A549 (cell line): Measurements from ENCODE around the gene FLYWCH1. TPM values are rescaled to one million over a fixed set of nuclear protein-coding genes. Genes with fewer than 3 reads are reported as not detected.
A peak's percentile ranks its signal among the peaks of the same experiment; 100 is the strongest.

Source experiments
- ATAC-seq, 2 experiments: fragments of 200-7000 bp in 1 of 2; fragments of >200 bp in 1 of 2; cut with Nextera tagmentation in 1 of 2; cut with Tn5 transposase in 1 of 2; 3 replicates each; pipeline versions ENCODE4 v1.8.0 to v1.9.1; 2018 to 2020; ENCODE audit warnings: mild to moderate bottlenecking in 1 of 2, moderate library complexity in 1 of 2
- CTCF ChIA-PET: fragments of 300-600 bp; sonication (Branson Sonifier 250); formaldehyde crosslinking; extraction: SDS; loops from one replicate; lab custom pipeline; 2021; ENCODE audit warnings: antibody characterized with exemption, inconsistent platforms; lab: Yijun Ruan, JAX
- POLR2A ChIA-PET: fragments of 350-600 bp; formaldehyde crosslinking; extraction: SDS; loops from one replicate; lab custom pipeline; 2021; ENCODE audit warnings: antibody characterized with exemption, inconsistent platforms; lab: Yijun Ruan, JAX
- DNase-seq, 2 experiments: peaks; one replicate each; pipeline versions ENCODE4 v3.0.0 to v3.0.0-alpha.2; 2011 to 2016; ENCODE audit warnings: low read depth in 1 of 2, low spot score in 1 of 2
- FAIRE-seq: peaks from 2 replicates; lab custom pipeline; 2011; peaks lifted over from hg19 to GRCh38; lab: Jason Lieb, UNC
- H3K27ac ChIP-seq, 2 experiments: fragments of >200 bp; sonication (Bioruptor Twin); formaldehyde crosslinking; 3 replicates each; pipeline ENCODE4 v1.5.1; 2016 to 2017
- H3K4me1 ChIP-seq: fragments of >200 bp; sonication (Bioruptor Twin); formaldehyde crosslinking; 3 replicates; pipeline ENCODE4 v1.6.1; 2016
- H3K4me2 ChIP-seq: fragments of >200 bp; sonication (Bioruptor Twin); formaldehyde crosslinking; 3 replicates; pipeline ENCODE4 v1.6.1; 2016
- H3K4me3 ChIP-seq: fragments of >200 bp; sonication (Bioruptor Twin); formaldehyde crosslinking; 3 replicates; pipeline ENCODE4 v1.5.1; 2016
- H3K9me3 ChIP-seq: fragments of >200 bp; sonication (Bioruptor Twin); formaldehyde crosslinking; 3 replicates; pipeline ENCODE4 v1.6.1; 2016
- BHLHE40 ChIP-seq: IDR thresholded peaks from 2 replicates; pipeline ENCODE4 v1.6.1; 2012; ENCODE audit warnings: low read depth, low read length, inconsistent platforms
- CHD4 ChIP-seq: fragments of 200-600 bp; sonication (generic); IDR thresholded peaks from 2 replicates; pipeline ENCODE4 v1.6.1; 2016; ENCODE audit warnings: antibody characterized with exemption, mild to moderate bottlenecking, borderline replicate concordance
- CTCF ChIP-seq: fragments of >200 bp; sonication (Bioruptor Twin); formaldehyde crosslinking; IDR thresholded peaks from 3 replicates; pipeline ENCODE4 v1.5.1; 2016
- E2F6 ChIP-seq: IDR thresholded peaks from 2 replicates; pipeline ENCODE4 v1.6.1; 2012; ENCODE audit warnings: low read depth, borderline replicate concordance
- ESRRA ChIP-seq: fragments of 150-350 bp; IDR thresholded peaks from 2 replicates; pipeline ENCODE4 v1.6.1; 2014; ENCODE audit warnings: mild to moderate bottlenecking, low read length, borderline replicate concordance
- FOSL2 ChIP-seq, 2 experiments: fragments of 450-650 bp in 1 of 2; fragments of >200 bp in 1 of 2; sonication (Bioruptor Twin) in 1 of 2; formaldehyde crosslinking; IDR thresholded peaks; 2 replicates each; pipeline versions ENCODE4 v1.5.0 to v1.6.1; 2016 to 2020; ENCODE audit warnings: mild to moderate bottlenecking in 1 of 2, moderate library complexity in 1 of 2
- HDAC2 ChIP-seq: fragments of 200-600 bp; sonication (generic); IDR thresholded peaks from 2 replicates; pipeline ENCODE4 v1.6.1; 2016
- MAFK ChIP-seq: fragments of 450-650 bp; IDR thresholded peaks from 2 replicates; pipeline ENCODE4 v1.6.1; 2014; ENCODE audit not compliant: partially characterized antibody
- PHF8 ChIP-seq: fragments of 200-600 bp; sonication (generic); IDR thresholded peaks from 2 replicates; pipeline ENCODE4 v1.6.1; 2016; ENCODE audit warnings: low read depth, mild to moderate bottlenecking, antibody characterized with exemption, moderate library complexity, borderline replicate concordance
- POLR2A ChIP-seq: IDR thresholded peaks from 2 replicates; pipeline ENCODE4 v1.6.1; 2012; ENCODE audit warnings: mild to moderate bottlenecking, low read length
- POLR2AphosphoS2 ChIP-seq: conservative IDR thresholded peaks from 2 replicates; pipeline ENCODE4 v1.6.1; 2012; ENCODE audit warnings: low read length, improper control_type of control experiment, inconsistent platforms
- RCOR1 ChIP-seq: fragments of 150-350 bp; IDR thresholded peaks from 2 replicates; pipeline ENCODE4 v1.6.1; 2014; ENCODE audit warnings: antibody characterized with exemption, low read length, low read depth
- WGBS: methylation state at CpG from one replicate; pipeline ENCODE4 v1.1.6; 2017; ENCODE audit errors: missing lambda C conversion rate; 5-methylcytosine and 5-hydroxymethylcytosine counted together
- polyA plus RNA-seq, 4 experiments: library from polyadenylated mRNA; depleted of rRNA in 3 of 4; stranded (reverse); fragments of >200 nt; fragmentation: RNase III in 1 of 4; extraction: RNeasy Plus Mini Kit Qiagen cat#74134 plus additional on column Dnase treatment in 1 of 4; gene quantifications; 2 replicates in 3 of 4; 3 replicates in 1 of 4; pipeline ENCODE4 v1.2.3, GENCODE V29; 2011 to 2017
- TF ChIP-seq, protein P1 (sequence below): IDR thresholded peaks from 2 replicates; pipeline ENCODE4 v1.6.1; 2012
- TF ChIP-seq, protein P2 (sequence below): fragments of 150-350 bp; IDR thresholded peaks from 2 replicates; pipeline ENCODE4 v1.6.1; 2014; ENCODE audit warnings: low read depth, mild to moderate bottlenecking, low read length
- TF ChIP-seq, protein P3 (sequence below): IDR thresholded peaks from 2 replicates; pipeline ENCODE4 v1.6.1; 2012

FLYWCH1 gene
- polyA plus RNA-seq, 2 of the 4 experiments (the other 2 are of a cell fraction): 9.3 to 22.5 TPM

- WGBS: 91% methylated on average over 18 of the region's 18 CpGs
- ATAC-seq (no peak), DNase-seq (no peak)
- peaks cover 5% of the 10 kb centered on the region; the same call in 2 of the 3 replicates for H3K4me1 ChIP-seq
- H3K4me3 ChIP-seq: peak overlapping the region; percentile 94
- peak overlapping the region in 1 of 2 experiments; percentile 97; a peak in 4 of 6 replicates for H3K27ac ChIP-seq
- H3K4me2 ChIP-seq: peak overlapping the region; percentile 99
- TF ChIP-seq ESRRA (no peak), PHF8 (no peak), POLR2AphosphoS2 (no peak), POLR2A (no peak), CHD4 (no peak), MAFK (no peak)
- TF ChIP-seq, protein P1, sequence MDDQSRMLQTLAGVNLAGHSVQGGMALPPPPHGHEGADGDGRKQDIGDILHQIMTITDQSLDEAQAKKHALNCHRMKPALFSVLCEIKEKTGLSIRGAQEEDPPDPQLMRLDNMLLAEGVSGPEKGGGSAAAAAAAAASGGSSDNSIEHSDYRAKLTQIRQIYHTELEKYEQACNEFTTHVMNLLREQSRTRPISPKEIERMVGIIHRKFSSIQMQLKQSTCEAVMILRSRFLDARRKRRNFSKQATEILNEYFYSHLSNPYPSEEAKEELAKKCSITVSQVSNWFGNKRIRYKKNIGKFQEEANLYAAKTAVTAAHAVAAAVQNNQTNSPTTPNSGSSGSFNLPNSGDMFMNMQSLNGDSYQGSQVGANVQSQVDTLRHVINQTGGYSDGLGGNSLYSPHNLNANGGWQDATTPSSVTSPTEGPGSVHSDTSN: no peak
- TF ChIP-seq, protein P2, sequence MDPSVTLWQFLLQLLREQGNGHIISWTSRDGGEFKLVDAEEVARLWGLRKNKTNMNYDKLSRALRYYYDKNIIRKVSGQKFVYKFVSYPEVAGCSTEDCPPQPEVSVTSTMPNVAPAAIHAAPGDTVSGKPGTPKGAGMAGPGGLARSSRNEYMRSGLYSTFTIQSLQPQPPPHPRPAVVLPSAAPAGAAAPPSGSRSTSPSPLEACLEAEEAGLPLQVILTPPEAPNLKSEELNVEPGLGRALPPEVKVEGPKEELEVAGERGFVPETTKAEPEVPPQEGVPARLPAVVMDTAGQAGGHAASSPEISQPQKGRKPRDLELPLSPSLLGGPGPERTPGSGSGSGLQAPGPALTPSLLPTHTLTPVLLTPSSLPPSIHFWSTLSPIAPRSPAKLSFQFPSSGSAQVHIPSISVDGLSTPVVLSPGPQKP: no peak
- TF ChIP-seq, all 56 proteins: peak for 0
- no peaks in the 10 kb centered on the region for H3K9me3 ChIP-seq
- POLR2A ChIA-PET: interaction anchor here (3.8 kb wide), 1 partner anchor 22 kb away, joined by 62 read pairs; no protein-coding TSS in a partner anchor
- no peak for FAIRE-seq
- CTCF ChIA-PET: interaction anchor here (1.4 to 6.6 kb wide), 6 partner anchors 9 to 45 kb away, joined by 3 to 52 read pairs (median 6); no protein-coding TSS in a partner anchor
Measured at GRCh38 chr16:2884041-2884451, 27.7 kb upstream of the FLYWCH1 start.

- Histone ChIP-seq H3K4me1 (peaks cover 33% of the 10 kb centered on the region), H3K4me3 (no peak overlapping the region), H3K9me3 (no peaks in the 10 kb centered on the region), H3K27ac (no peak overlapping the region), H3K4me2 (no peak overlapping the region)
- no peak for FAIRE-seq
- POLR2A ChIA-PET: no interaction called here
- TF ChIP-seq, protein P1: no peak
- TF ChIP-seq HDAC2: no peak
- TF ChIP-seq CTCF: no peak
- TF ChIP-seq RCOR1: no peak
- WGBS: 85% methylated on average over 31 of the region's 31 CpGs
- CTCF ChIA-PET: interaction anchor here (1.2 to 2.9 kb wide), 5 partner anchors 11 to 33 kb away, joined by 3 to 10 read pairs (median 6); partner anchors contain the start of gene FLYWCH2
- DNase-seq: no peak
- no peak for ATAC-seq
Measured at GRCh38 chr16:2894231-2894630, 17.5 kb upstream of the FLYWCH1 start.

DNA sequence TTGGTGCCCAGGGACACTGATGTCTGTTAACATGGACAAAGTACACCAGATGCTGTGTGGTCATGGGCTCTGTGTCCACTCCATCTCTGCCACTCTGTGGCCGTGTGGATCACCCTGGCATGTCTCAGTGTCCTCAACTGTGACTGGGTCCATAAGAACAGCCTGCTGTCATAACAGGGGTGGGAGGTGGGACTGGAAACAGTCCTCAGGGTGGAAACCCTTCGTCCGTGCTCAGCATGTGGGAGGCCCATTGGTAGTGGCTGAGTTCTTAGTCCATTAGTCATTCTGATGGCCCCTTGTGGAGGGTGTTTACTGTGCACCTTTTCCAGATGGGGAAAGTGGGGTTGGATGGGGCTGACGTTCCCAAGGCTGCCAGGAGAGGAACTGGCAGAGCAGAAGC lies 15.9 kb upstream of the FLYWCH1 start:
- Histone ChIP-seq H3K4me3 (no peak overlapping the region), H3K27ac (peak overlapping the region in 1 of 2 experiments; percentile 49; a peak in 3 of 6 replicates), H3K4me2 (peak overlapping the region; percentile 47), H3K4me1 (peaks cover 25% of the 10 kb centered on the region), H3K9me3 (no peaks in the 10 kb centered on the region)
- ATAC-seq: peak; percentile 75 to 83
- FAIRE-seq: no peak
- 30% methylated on average over 4 of the region's 4 CpGs for WGBS
- ChIA-PET POLR2A (interaction anchor here (0.6 to 1.5 kb wide), 2 partner anchors 10 to 13 kb away, joined by 3 read pairs; partner anchors contain the start of gene FLYWCH2), CTCF (interaction anchor here (1.7 to 2.0 kb wide), 2 partner anchors 15 to 31 kb away, joined by 4 to 7 read pairs; no protein-coding TSS in a partner anchor)
- DNase-seq: peak in 1 of 2 experiments; percentile 55
- TF ChIP-seq, protein P3, sequence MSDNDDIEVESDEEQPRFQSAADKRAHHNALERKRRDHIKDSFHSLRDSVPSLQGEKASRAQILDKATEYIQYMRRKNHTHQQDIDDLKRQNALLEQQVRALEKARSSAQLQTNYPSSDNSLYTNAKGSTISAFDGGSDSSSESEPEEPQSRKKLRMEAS: peak; percentile 88
- TF ChIP-seq BHLHE40 (no peak), E2F6 (peak; percentile 70; the same call in 1 of the 2 replicates), FOSL2 (IDR thresholded peaks at IDR 0.05) (no peak), FOSL2 (CRISPR knock-in tag; IDR thresholded peaks at IDR 0.05) (peak; percentile 51; the same call in 1 of the 2 replicates)
